ENCODE results near the gene TDRD12. TPM values are rescaled to one million over a fixed set of nuclear protein-coding genes. Genes with fewer than 3 reads are reported as not detected.
"Not testable (repeated sequence)": the region's sequence is repeated elsewhere in the genome, so short reads cannot be mapped to it uniquely, and the experiment has no call there.

TDRD12 gene
- total RNA-seq, 1 experiment from 2014 or later = 0.33 TPM

DNA sequence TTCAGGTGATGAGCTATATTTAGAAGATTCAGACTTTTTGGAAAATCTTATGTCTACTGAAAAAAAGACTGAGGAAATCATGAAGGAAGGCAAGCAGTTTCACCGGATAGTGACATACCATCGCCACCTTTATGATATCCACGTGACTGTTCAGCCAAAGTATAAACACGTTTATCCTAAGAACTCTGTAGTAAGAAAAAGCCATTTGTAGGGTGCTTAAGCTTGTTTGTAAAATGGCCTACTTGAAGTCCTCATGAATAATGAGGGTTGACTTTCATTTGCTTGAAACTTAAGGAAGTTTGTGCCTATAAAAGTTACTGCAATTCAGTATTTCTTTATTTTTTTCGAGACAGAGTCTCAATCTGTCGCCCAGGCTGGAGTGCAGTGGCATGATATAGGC is 7.8 kb upstream of the TDRD12 start:
- no peak for DNase-seq
- Histone ChIP-seq H3K79me2 (ENCODE audit: low read depth) (peaks cover 14% of the 10 kb centered on the region), H3K4me2 (no peak overlapping the region), H3K27ac (no peak overlapping the region), H3K9me2 (ENCODE audit: insufficient read depth) (no peaks in the 10 kb centered on the region), H3F3A (ENCODE audit: insufficient read depth, low read depth) (no peaks in the 10 kb centered on the region; the same call in 1 of the 2 replicates), H3K4me1 (replicated peaks; ENCODE audit: insufficient read depth) (no peaks in the 10 kb centered on the region), H3K27me3 (ENCODE audit: insufficient read depth, low read depth) (no peaks in the 10 kb centered on the region), H3K9me3 (ENCODE audit: insufficient read depth, low read depth) (no peaks in the 10 kb centered on the region), H2AFZ (no peak overlapping the region), H3K4me3 (no peak overlapping the region), H4K20me1 (ENCODE audit: insufficient read depth) (peaks cover 21% of the 10 kb centered on the region), H3K36me3 (ENCODE audit: low read depth) (peaks cover 20% of the 10 kb centered on the region)
- TF ChIP-seq, protein P1, sequence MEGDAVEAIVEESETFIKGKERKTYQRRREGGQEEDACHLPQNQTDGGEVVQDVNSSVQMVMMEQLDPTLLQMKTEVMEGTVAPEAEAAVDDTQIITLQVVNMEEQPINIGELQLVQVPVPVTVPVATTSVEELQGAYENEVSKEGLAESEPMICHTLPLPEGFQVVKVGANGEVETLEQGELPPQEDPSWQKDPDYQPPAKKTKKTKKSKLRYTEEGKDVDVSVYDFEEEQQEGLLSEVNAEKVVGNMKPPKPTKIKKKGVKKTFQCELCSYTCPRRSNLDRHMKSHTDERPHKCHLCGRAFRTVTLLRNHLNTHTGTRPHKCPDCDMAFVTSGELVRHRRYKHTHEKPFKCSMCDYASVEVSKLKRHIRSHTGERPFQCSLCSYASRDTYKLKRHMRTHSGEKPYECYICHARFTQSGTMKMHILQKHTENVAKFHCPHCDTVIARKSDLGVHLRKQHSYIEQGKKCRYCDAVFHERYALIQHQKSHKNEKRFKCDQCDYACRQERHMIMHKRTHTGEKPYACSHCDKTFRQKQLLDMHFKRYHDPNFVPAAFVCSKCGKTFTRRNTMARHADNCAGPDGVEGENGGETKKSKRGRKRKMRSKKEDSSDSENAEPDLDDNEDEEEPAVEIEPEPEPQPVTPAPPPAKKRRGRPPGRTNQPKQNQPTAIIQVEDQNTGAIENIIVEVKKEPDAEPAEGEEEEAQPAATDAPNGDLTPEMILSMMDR (conservative IDR thresholded peaks at IDR 0.05) = no peak
- TF ChIP-seq EZH2 (IDR thresholded peaks at IDR 0.05; ENCODE audit: low read depth) = no peak
- intact Hi-C loops (cut with micrococcal nuclease; ENCODE audit: unreplicated experiment) = no loop called here
- BruUV-seq (replicated peaks) = no TSS peak
- CTCF ChIA-PET = no interaction called here
- POLR2A ChIA-PET (ENCODE audit: unreplicated experiment) = no interaction called here

- DNase-seq; H3K9me3 ChIP-seq (ENCODE audit: insufficient read depth, low read depth); H3K27me3 ChIP-seq (ENCODE audit: insufficient read depth, low read depth); CTCF ChIA-PET; POLR2A ChIA-PET (ENCODE audit: unreplicated experiment); H3F3A ChIP-seq (ENCODE audit: insufficient read depth, low read depth); H3K9me2 ChIP-seq (ENCODE audit: insufficient read depth); H3K79me2 ChIP-seq (ENCODE audit: low read depth); H3K4me3 ChIP-seq; H3K4me2 ChIP-seq; BruUV-seq (replicated peaks); H3K27ac ChIP-seq; H4K20me1 ChIP-seq (ENCODE audit: insufficient read depth); H3K4me1 ChIP-seq (replicated peaks; ENCODE audit: insufficient read depth); intact Hi-C loops (cut with micrococcal nuclease; ENCODE audit: unreplicated experiment); H2AFZ ChIP-seq: not testable (repeated sequence)
- peaks cover 11% of the 10 kb centered on the region for H3K36me3 ChIP-seq (ENCODE audit: low read depth)
Measured at GRCh38 chr19:32716203-32716602, 3.4 kb upstream of the TDRD12 start.

GRCh38 chr19:32717496-32717895 is 2.1 kb upstream of the TDRD12 start:
- Histone ChIP-seq H4K20me1 (ENCODE audit: insufficient read depth) (no peaks in the 10 kb centered on the region), H3K4me1 (replicated peaks; ENCODE audit: insufficient read depth) (no peaks in the 10 kb centered on the region), H2AFZ (no peak overlapping the region), H3K27ac (no peak overlapping the region), H3K4me2 (no peak overlapping the region), H3K79me2 (ENCODE audit: low read depth) (no peaks in the 10 kb centered on the region), H3K36me3 (ENCODE audit: low read depth) (0 out of 2 replicates have a peak, but pooled peaks cover 3% of the 10 kb centered on the region), H3K27me3 (ENCODE audit: insufficient read depth, low read depth) (no peaks in the 10 kb centered on the region), H3K9me3 (ENCODE audit: insufficient read depth, low read depth) (no peaks in the 10 kb centered on the region), H3K9me2 (ENCODE audit: insufficient read depth) (no peaks in the 10 kb centered on the region), H3F3A (ENCODE audit: insufficient read depth, low read depth) (peaks cover 9% of the 10 kb centered on the region; the same call in 1 of the 2 replicates), H3K4me3 (no peak overlapping the region)
- TF ChIP-seq EZH2 (IDR thresholded peaks at IDR 0.05; ENCODE audit: low read depth) = no peak
- TF ChIP-seq, protein P1 (conservative IDR thresholded peaks at IDR 0.05) = no peak
- POLR2A ChIA-PET (ENCODE audit: unreplicated experiment) = interaction anchor here (0.7 kb wide), 1 partner anchor 946 kb away, joined by 6 read pairs; no protein-coding TSS in a partner anchor
- no peak for DNase-seq
- intact Hi-C loops (cut with micrococcal nuclease; ENCODE audit: unreplicated experiment) = no loop called here
- CTCF ChIA-PET = no interaction called here
- BruUV-seq (replicated peaks) = no TSS peak

DNA sequence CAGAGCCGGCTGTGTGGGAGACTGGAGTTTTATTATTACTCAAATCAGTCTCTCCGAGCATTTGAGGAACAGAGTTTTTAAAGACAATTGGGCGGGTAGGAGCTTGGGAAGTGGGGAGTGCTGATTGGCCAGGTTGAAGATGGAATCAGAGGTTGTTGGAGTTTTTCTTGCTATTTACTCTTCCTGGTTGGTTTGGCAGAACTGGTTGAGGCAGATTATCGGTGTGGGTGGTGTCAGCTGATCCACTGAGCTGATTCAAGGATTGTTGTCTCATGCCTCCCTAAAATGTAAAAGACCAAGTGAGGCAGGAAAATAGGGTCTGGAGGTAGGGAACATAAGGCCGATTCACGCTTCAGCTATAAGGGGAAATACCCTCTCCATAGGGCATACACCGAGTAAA is 1.3 kb upstream of the TDRD12 start:
- H3K79me2 ChIP-seq (ENCODE audit: low read depth) = no peaks in the 10 kb centered on the region
- BruUV-seq (replicated peaks) = no TSS peak
- H3K4me2 ChIP-seq = no peak overlapping the region
- ChIA-PET POLR2A (ENCODE audit: unreplicated experiment) (no interaction called here), CTCF (no interaction called here)
- H3K36me3 ChIP-seq (ENCODE audit: low read depth) = no peaks in the 10 kb centered on the region
- H2AFZ ChIP-seq = no peak overlapping the region
- intact Hi-C loops (cut with micrococcal nuclease; ENCODE audit: unreplicated experiment) = no loop called here
- H3K4me1 ChIP-seq (replicated peaks; ENCODE audit: insufficient read depth) = no peaks in the 10 kb centered on the region
- TF ChIP-seq, protein P1 (conservative IDR thresholded peaks at IDR 0.05) = no peak
- TF ChIP-seq EZH2 (IDR thresholded peaks at IDR 0.05; ENCODE audit: low read depth) = no peak
- no peaks in the 10 kb centered on the region for H3K27me3 ChIP-seq (ENCODE audit: insufficient read depth, low read depth)
- peaks cover 9% of the 10 kb centered on the region; the same call in 1 of the 2 replicates for H3F3A ChIP-seq (ENCODE audit: insufficient read depth, low read depth)
- no peak for DNase-seq
- no peaks in the 10 kb centered on the region for H3K9me2 ChIP-seq (ENCODE audit: insufficient read depth)
- H3K9me3 ChIP-seq (ENCODE audit: insufficient read depth, low read depth) = no peaks in the 10 kb centered on the region
- H3K27ac ChIP-seq = no peak overlapping the region
- no peaks in the 10 kb centered on the region for H4K20me1 ChIP-seq (ENCODE audit: insufficient read depth)
- no peak overlapping the region for H3K4me3 ChIP-seq

Measured in PC-9 (cell line).